Stimulated activated CD4-positive, alpha-beta T cell treated with anti-CD3 and anti-CD28 coated beads, Interleukin-4, amount 100 ng/mL, for 4 hours (primary cell): ENCODE measurements around the gene RC3H1.
"Not testable (repeated sequence)": the region's sequence is repeated elsewhere in the genome, so short reads cannot be mapped to it uniquely, and the experiment has no call there.

Experiments
- DNase-seq, 2 experiments: peaks; one replicate each; pipeline ENCODE4 v3.0.0-alpha.2; 2020

Gene RC3H1

GRCh38 chr1:173946380-173946921, 75.7 kb downstream of the RC3H1 start:
- no peak for DNase-seq

- no peak for DNase-seq
These were observed 85.1 kb downstream of the RC3H1 start for GRCh38 chr1:173937062-173937461.

GRCh38 chr1:173934440-173934839, 87.7 kb downstream of the RC3H1 start:
- no peak for DNase-seq

GRCh38 chr1:173930541-173930940, 91.6 kb downstream of the RC3H1 start:
- not testable (repeated sequence) for DNase-seq

GRCh38 chr1:173925306-173926242, 96.6 kb downstream of the RC3H1 start:
- no peak for DNase-seq

- no peak for DNase-seq
These were observed 101.3 kb downstream of the RC3H1 start for GRCh38 chr1:173920861-173921260.

GRCh38 chr1:173917635-173918493, 104.3 kb downstream of the RC3H1 start:
- no peak for DNase-seq

- no peak for DNase-seq
These were observed 105.0 kb downstream of the RC3H1 start, which contains the start of gene SERPINC1 for GRCh38 chr1:173917149-173917548. Gene SERPINC1, minus strand, starts transcription at chr1:173917327. Its CDS starts 68 bp downstream, at chr1:173917259.

- DNase-seq, result no peak
These were observed 105.5 kb downstream of the RC3H1 start for GRCh38 chr1:173916667-173917066.

GRCh38 chr1:173915596-173915995, 106.6 kb downstream of the RC3H1 start:
- no peak for DNase-seq

GRCh38 chr1:173914366-173914871, 107.7 kb downstream of the RC3H1 start:
- DNase-seq, result peak in 1 of 2 experiments; percentile 7

GRCh38 chr1:173913111-173913510, 109.0 kb downstream of the RC3H1 start:
- no peak for DNase-seq

- no peak for DNase-seq
These were observed 118.2 kb downstream of the RC3H1 start for GRCh38 chr1:173903827-173904531.

- no peak for DNase-seq
These were observed 121.2 kb downstream of the RC3H1 start for GRCh38 chr1:173900992-173901391.

- DNase-seq, result no peak
These were observed 121.7 kb downstream of the RC3H1 start for GRCh38 chr1:173900427-173900826.

- DNase-seq, result no peak
These were observed 128.0 kb downstream of the RC3H1 start for GRCh38 chr1:173894189-173894588.

- DNase-seq, result no peak
These were observed 128.5 kb downstream of the RC3H1 start for GRCh38 chr1:173893611-173894010.

GRCh38 chr1:173889885-173890284, 132.3 kb downstream of the RC3H1 start:
- no peak for DNase-seq

- DNase-seq, result no peak
These were observed 133.4 kb downstream of the RC3H1 start for GRCh38 chr1:173888749-173889148.

GRCh38 chr1:173887627-173888026, 134.5 kb downstream of the RC3H1 start:
- no peak for DNase-seq

- DNase-seq, result no peak
These were observed 135.2 kb downstream of the RC3H1 start for GRCh38 chr1:173886746-173887611.
